Heart left ventricle (tissue), 16 donors: ENCODE data around the gene ABCC1. TPM values are rescaled to one million over a fixed set of nuclear protein-coding genes. Genes with fewer than 3 reads are reported as not detected.

Experiments used
- ATAC-seq, 4 donors: fragments of 200-7000 bp; cut with Tn5 transposase; one replicate each; pipeline ENCODE4 v1.9.1; 2020 to 2022; ENCODE audit warnings: moderate library complexity in 4 of 4, mild to moderate bottlenecking in 3 of 4, moderate number of reproducible peaks in 1 of 4
- DNase-seq, 5 donors: peaks; one replicate each; pipeline ENCODE4 v3.0.0-alpha.2; 2020
- H3K27ac ChIP-seq, 12 donors: fragments of 200-600 bp; sonication (generic) in 4 of 12; one replicate each; pipeline versions ENCODE4 v1.5.0 to v1.8.0; 2016 to 2022; ENCODE audit warnings: mild to moderate bottlenecking in 2 of 12
- H3K27me3 ChIP-seq, 9 donors: fragments of 200-600 bp; sonication (generic) in 2 of 9; one replicate each; pipeline versions ENCODE4 v1.5.1 to v1.8.0; 2016 to 2022; ENCODE audit warnings: mild to moderate bottlenecking in 3 of 9
- H3K36me3 ChIP-seq, 9 donors: fragments of 200-600 bp; sonication (generic) in 2 of 9; one replicate each; pipeline versions ENCODE4 v1.5.0 to v1.8.0; 2018 to 2022; ENCODE audit warnings: mild to moderate bottlenecking in 2 of 9
- H3K4me1 ChIP-seq, 12 donors: fragments of 200-600 bp; sonication (generic) in 4 of 12; one replicate each; pipeline versions ENCODE4 v1.5.0 to v1.8.0; 2016 to 2022; ENCODE audit warnings: mild to moderate bottlenecking in 3 of 12
- H3K4me3 ChIP-seq, 12 donors: fragments of 200-600 bp; sonication (generic) in 4 of 12; one replicate each; pipeline versions ENCODE4 v1.5.0 to v1.8.0; 2017 to 2022; ENCODE audit warnings: mild to moderate bottlenecking in 9 of 12, moderate library complexity in 4 of 12
- H3K9me3 ChIP-seq, 12 donors: fragments of 200-600 bp; sonication (generic) in 4 of 12; one replicate each; pipeline versions ENCODE4 v1.5.0 to v1.8.0; 2016 to 2022; ENCODE audit warnings: mild to moderate bottlenecking in 1 of 12
- CTCF ChIP-seq, 12 donors: fragments of 200-600 bp; sonication (generic) in 4 of 12; IDR thresholded peaks; one replicate each; pipeline versions ENCODE4 v1.5.0 to v1.8.0; 2018 to 2022; ENCODE audit warnings: antibody characterized with exemption in 12 of 12, mild to moderate bottlenecking in 5 of 12
- POLR2A ChIP-seq, 2 donors: fragments of 450-650 bp; IDR thresholded peaks; one replicate each; pipeline ENCODE4 v1.6.1; 2017; ENCODE audit warnings: antibody characterized with exemption in 2 of 2, mild to moderate bottlenecking in 2 of 2, moderate library complexity in 2 of 2
- WGBS, 4 donors: extraction: QIAGEN DNeasy Blood & Tissue Kit in 2 of 4; methylation state at CpG; one replicate each; pipeline versions ENCODE4 v1.1.5 to v1.1.7; 2013 to 2018; 5-methylcytosine and 5-hydroxymethylcytosine counted together
- intact Hi-C, 10 donors: fragments of 100-400 bp; cut with DNase I; formaldehyde crosslinking; loops; one replicate each; pipeline versions ENCODE4 v1.11.1 to v1.14.2; 2022
- polyA plus RNA-seq, 2 donors: library from polyadenylated mRNA; stranded (reverse); fragments of 200-250 nt; gene quantifications; one replicate each; pipeline ENCODE4 v1.2.3, GENCODE V29; 2013
- total RNA-seq, 9 donors: library from RNA; depleted of rRNA in 2 of 9; stranded (reverse); fragments of >200 nt in 2 of 9; fragmentation: NEBNext Ultra II Directional in 3 of 9; extraction: Animal tissue kit (Norgen Biotek cat#: 25700) in 3 of 9; gene quantifications; one replicate each; pipeline versions ENCODE4 v1.1.0 to v1.2.4, GENCODE V29; 2016 to 2023
- donor health status: ischemic (EF 13 %, LVEDD 7.1; RV severe dilation, severe dysfunction).
- donor health status: healthy with polysubstance abuse.
- donor health status: DM: no; HTN: yes; CAD: no.
- donor health status: DM: no; HTN: no; CAD: no.
- donor health status: ischemic (EF 25% LVEDD 6.9; RV normal size, moderate dysfunction).
- donor health status: ischemic (EF 25% LVEDD 5.7; RV mildly dilated, moderate dysfunction).
- donor health status: healthy.
- donor health status: DM: yes; HTN: yes; CAD: no.
- donor health status: ischemic (EF 35%, LVEDD 5.7; RV mildly dilated, moderate dysfunction).
- donor health status: nonischemic (EF 11% LVEDD 7.7; RV severe dilation, severe dysfunction).
- donor health status: DM: yes; HTN: yes; CAD: no.
- donor health status: PGD.
- donor health status: ischemic (EF 29% LVEDD 5.4; RV normal size, mild dysfunction).
- donor health status: nonischemic (EF 23%, LVEDD 6.1; RV moderate dilation, normal function).

The ABCC1 gene
- total and polyA plus RNA-seq, 11 donors, result 8.1 to 28.0 (median 22.4) TPM

GRCh38 chr16:16086653-16087446 is 137.4 kb downstream of the ABCC1 start:
- intact Hi-C loops, result loop anchor here in 1 of 10 donors (10.0 kb wide), 1 partner anchor 202 kb away; the partner anchor contains the start of gene CEP20
- WGBS, 4 donors, result 89 to 95% (median 94%) methylated on average over 18 of the region's 18 CpGs
- Histone ChIP-seq H3K27ac (peak overlapping the region in 1 of 12 donors; percentile 83), H3K4me3 (no peak overlapping the region), H3K27me3 (no peaks in the 10 kb centered on the region), H3K9me3 (peaks cover 0 to 9% (median 3%) of the 10 kb centered on the region in 12 donors), H3K4me1 (peaks cover 0 to 10% (median 0%) of the 10 kb centered on the region in 12 donors), H3K36me3 (peaks cover 0 to 100% (median 79%) of the 10 kb centered on the region in 9 donors)
- no peak for ATAC-seq
- no peak for DNase-seq
- no peak for TF ChIP-seq CTCF (IDR thresholded peaks at IDR 0.05)
- no peak for TF ChIP-seq POLR2A (IDR thresholded peaks at IDR 0.05)

GRCh38 chr16:16090238-16090637 is 140.8 kb downstream of the ABCC1 start:
- Histone ChIP-seq H3K27me3 (no peaks in the 10 kb centered on the region), H3K4me3 (no peak overlapping the region), H3K9me3 (no peaks in the 10 kb centered on the region), H3K36me3 (peaks cover 0 to 76% (median 55%) of the 10 kb centered on the region in 9 donors), H3K4me1 (peaks cover 0 to 20% (median 5%) of the 10 kb centered on the region in 12 donors), H3K27ac (peak overlapping the region in 1 of 12 donors; percentile 28)
- TF ChIP-seq CTCF (IDR thresholded peaks at IDR 0.05), result no peak
- TF ChIP-seq POLR2A (IDR thresholded peaks at IDR 0.05), result no peak
- DNase-seq (no peak), ATAC-seq (no peak)
- intact Hi-C loops, result no loop called here
- 95 to 98% (median 97%) methylated on average over 10 to 19 of the region's 19 CpGs for WGBS, 4 donors

GRCh38 chr16:16092925-16093627 is 143.7 kb downstream of the ABCC1 start:
- ATAC-seq (no peak), DNase-seq (peak in 1 of 5 donors; percentile 4)
- Histone ChIP-seq H3K36me3 (peaks cover 0 to 60% (median 29%) of the 10 kb centered on the region in 9 donors), H3K4me1 (peaks cover 0 to 24% (median 5%) of the 10 kb centered on the region in 12 donors), H3K27ac (peak overlapping the region in 1 of 12 donors; percentile 85), H3K4me3 (no peak overlapping the region), H3K27me3 (no peaks in the 10 kb centered on the region), H3K9me3 (no peaks in the 10 kb centered on the region)
- TF ChIP-seq POLR2A (IDR thresholded peaks at IDR 0.05) (no peak), CTCF (IDR thresholded peaks at IDR 0.05) (no peak)
- 79 to 89% (median 81%) methylated on average over 9 of the region's 9 CpGs for WGBS, 4 donors
- intact Hi-C loops, result no loop called here
